ENCODE results near the gene ZNF669.

The ZNF669 gene

DNA sequence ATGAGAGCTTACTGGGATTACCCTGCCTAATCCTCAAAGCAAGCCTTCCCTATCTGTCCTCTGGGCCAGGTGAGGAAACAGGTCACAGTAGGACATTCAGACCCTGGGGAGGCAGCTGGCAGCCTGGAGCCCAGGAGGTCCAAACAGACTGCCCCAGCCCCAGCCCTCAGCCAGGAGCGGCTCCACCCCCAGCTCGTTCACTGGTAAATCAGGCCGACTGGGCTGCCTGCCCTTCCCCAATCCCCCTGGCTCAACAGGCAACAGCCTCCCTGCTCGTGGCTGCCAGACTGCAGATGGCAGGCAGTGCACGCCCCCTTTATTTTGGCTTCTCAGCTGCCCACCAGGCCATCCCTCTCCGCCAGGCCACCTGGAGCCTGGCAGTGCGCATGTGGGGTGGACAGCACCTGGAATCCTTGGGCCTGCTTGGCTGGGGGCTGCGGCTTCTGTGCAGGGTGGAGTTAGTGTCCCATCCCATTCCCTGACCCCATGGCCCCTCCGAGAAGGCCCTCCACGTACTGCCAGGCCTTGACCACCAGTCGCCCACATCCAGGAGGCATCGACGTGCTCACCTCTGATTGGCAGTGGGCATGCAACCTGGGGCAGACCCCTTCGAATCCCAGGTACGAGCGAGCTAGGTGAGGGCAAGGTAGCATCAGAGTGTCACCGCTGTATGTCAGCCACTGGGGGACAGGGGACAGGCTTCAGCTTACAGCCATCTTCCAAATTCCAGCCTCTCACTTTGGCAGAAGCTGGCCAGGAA lies 14.4 kb downstream of the ZNF669 start:
- Histone ChIP-seq H3K4me3 (ENCODE audit: low read depth, low read length) (no peak overlapping the region), H3K27ac (no peak overlapping the region), H3K36me3 (replicated peaks) (no peaks in the 10 kb centered on the region), H3K27me3 (replicated peaks) (no peaks in the 10 kb centered on the region)
- TF ChIP-seq, protein P1, sequence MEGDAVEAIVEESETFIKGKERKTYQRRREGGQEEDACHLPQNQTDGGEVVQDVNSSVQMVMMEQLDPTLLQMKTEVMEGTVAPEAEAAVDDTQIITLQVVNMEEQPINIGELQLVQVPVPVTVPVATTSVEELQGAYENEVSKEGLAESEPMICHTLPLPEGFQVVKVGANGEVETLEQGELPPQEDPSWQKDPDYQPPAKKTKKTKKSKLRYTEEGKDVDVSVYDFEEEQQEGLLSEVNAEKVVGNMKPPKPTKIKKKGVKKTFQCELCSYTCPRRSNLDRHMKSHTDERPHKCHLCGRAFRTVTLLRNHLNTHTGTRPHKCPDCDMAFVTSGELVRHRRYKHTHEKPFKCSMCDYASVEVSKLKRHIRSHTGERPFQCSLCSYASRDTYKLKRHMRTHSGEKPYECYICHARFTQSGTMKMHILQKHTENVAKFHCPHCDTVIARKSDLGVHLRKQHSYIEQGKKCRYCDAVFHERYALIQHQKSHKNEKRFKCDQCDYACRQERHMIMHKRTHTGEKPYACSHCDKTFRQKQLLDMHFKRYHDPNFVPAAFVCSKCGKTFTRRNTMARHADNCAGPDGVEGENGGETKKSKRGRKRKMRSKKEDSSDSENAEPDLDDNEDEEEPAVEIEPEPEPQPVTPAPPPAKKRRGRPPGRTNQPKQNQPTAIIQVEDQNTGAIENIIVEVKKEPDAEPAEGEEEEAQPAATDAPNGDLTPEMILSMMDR (IDR thresholded peaks at IDR 0.05; ENCODE audit: low read depth, low read length, missing control alignments) = no peak
- in situ Hi-C loops (cut with HindIII; ENCODE audit: low pct_ligation_motif_present, low sequenced_read_pairs) = no loop called here
- DNase-seq = no peak

DNA sequence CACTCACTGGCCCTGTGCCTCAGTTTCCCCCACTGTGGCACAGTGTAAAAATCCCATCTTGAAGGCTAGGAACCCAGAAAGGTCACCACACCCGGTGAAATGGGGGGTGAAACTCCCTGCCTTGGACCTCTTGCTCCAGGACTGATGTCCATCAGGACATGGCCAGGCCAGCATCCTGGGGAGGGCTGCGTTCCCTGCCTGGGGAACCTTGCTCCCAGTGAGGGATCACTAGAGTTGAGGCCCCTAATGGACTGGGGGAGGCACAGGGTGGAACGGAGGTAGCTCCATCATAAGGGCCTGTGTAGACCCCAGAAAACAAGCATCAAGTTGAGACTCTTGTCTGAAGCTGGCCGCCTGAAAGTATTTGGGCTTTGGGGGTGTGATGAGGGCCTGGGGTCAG lies 15.2 kb downstream of the ZNF669 start:
- Histone ChIP-seq H3K36me3 (replicated peaks) (no peaks in the 10 kb centered on the region), H3K27ac (no peak overlapping the region), H3K4me3 (ENCODE audit: low read depth, low read length) (no peak overlapping the region), H3K27me3 (replicated peaks) (no peaks in the 10 kb centered on the region)
- TF ChIP-seq, protein P1 (IDR thresholded peaks at IDR 0.05; ENCODE audit: low read depth, low read length, missing control alignments) = no peak
- in situ Hi-C loops (cut with HindIII; ENCODE audit: low pct_ligation_motif_present, low sequenced_read_pairs) = no loop called here
- DNase-seq = no peak

DNA sequence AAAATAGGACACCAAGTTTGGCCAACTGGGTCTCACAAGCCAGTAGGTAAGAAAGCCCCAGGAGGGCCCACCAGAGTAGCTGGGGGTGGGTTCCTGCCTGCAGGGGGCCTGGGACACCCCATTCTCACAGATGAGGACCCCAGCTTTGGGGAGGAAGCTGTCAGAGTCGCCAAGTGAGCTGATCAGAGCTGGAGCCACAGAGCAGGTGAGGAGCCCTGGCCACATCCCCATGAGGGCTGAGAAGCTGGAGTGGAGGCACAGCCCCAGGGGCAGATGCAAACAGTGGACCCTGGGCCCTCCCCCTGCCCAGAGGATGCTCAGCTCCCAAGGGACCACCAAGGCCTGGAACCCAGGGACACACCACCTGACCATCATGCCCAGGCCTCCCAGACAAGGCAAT lies 16.9 kb downstream of the ZNF669 start:
- TF ChIP-seq, protein P1 (IDR thresholded peaks at IDR 0.05; ENCODE audit: low read depth, low read length, missing control alignments) = no peak
- no peak for DNase-seq
- H3K27me3 ChIP-seq (replicated peaks) = no peaks in the 10 kb centered on the region
- no peak overlapping the region for H3K27ac ChIP-seq
- no peaks in the 10 kb centered on the region for H3K36me3 ChIP-seq (replicated peaks)
- in situ Hi-C loops (cut with HindIII; ENCODE audit: low pct_ligation_motif_present, low sequenced_read_pairs) = no loop called here
- H3K4me3 ChIP-seq (ENCODE audit: low read depth, low read length) = no peak overlapping the region

DNA sequence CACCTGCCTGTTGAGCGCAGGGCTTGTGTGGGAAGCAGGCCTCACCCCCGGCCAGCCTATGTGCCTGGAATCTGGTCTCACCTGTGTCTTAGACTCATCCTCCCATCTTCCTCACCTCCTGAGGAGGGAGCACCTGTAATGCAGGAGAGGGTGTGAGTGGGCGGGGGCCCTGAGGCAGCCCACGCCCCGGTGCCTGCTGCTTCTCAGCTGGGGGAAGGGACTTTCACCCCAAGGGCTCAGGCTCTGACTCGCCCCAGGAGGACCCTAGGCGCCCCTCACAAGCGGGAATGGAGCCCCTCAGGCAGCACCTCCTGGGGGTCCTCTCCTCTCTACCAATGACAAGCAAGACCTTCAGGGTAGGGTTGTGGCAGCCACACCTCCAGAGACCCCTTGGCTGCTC lies 18.8 kb downstream of the ZNF669 start:
- Histone ChIP-seq H3K27ac (no peak overlapping the region), H3K27me3 (replicated peaks) (no peaks in the 10 kb centered on the region), H3K36me3 (replicated peaks) (no peaks in the 10 kb centered on the region), H3K4me3 (ENCODE audit: low read depth, low read length) (no peak overlapping the region)
- DNase-seq = no peak
- TF ChIP-seq, protein P1 (IDR thresholded peaks at IDR 0.05; ENCODE audit: low read depth, low read length, missing control alignments) = no peak
- in situ Hi-C loops (cut with HindIII; ENCODE audit: low pct_ligation_motif_present, low sequenced_read_pairs) = no loop called here

DNA sequence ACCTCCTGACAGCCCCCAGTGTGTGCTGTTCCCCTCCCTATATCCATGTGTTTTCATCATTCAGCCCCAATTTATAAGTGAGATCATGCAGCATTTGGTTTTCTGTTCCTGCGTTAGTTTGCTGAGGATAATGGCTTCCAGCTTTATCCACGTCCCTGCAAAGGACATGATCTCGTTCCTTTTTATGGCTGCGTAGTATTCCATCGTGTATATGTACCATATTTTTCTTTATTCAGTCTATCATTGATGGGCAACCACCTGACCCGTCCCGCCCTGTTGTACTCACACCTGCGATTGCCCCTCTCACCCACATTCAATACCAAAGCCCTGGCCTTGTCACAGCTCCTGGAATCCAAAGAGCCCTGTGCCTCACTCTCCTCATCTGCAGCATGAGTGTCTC lies 19.4 kb downstream of the ZNF669 start:
- in situ Hi-C loops (cut with HindIII; ENCODE audit: low pct_ligation_motif_present, low sequenced_read_pairs) = no loop called here
- DNase-seq = no peak

More for the DNA sequence above, 19.4 kb downstream of the ZNF669 start:
- H3K27ac ChIP-seq = no peak overlapping the region
- no peaks in the 10 kb centered on the region for H3K27me3 ChIP-seq (replicated peaks)
- no peaks in the 10 kb centered on the region for H3K36me3 ChIP-seq (replicated peaks)
- no peak overlapping the region for H3K4me3 ChIP-seq (ENCODE audit: low read depth, low read length)
- TF ChIP-seq, protein P1 (IDR thresholded peaks at IDR 0.05; ENCODE audit: low read depth, low read length, missing control alignments) = no peak

Measured in brain microvascular endothelial cell (primary cell).